Lower leg skin (tissue), 3 donors: Measurements from ENCODE around the gene HSPH1.

Source experiments
- POLR2A ChIP-seq, 2 donors: fragments of 450-650 bp; IDR thresholded peaks; one replicate each; pipeline ENCODE4 v1.6.1; 2016 to 2017; ENCODE audit warnings: antibody characterized with exemption in 2 of 2, mild to moderate bottlenecking in 1 of 2, moderate library complexity in 1 of 2
- TF ChIP-seq, protein P1 (sequence below), 3 donors: fragments of 450-650 bp; IDR thresholded peaks; one replicate each; pipeline ENCODE4 v1.5.1; 2016; ENCODE audit warnings: antibody characterized with exemption in 3 of 3, mild to moderate bottlenecking in 3 of 3, moderate library complexity in 2 of 3

DNA sequence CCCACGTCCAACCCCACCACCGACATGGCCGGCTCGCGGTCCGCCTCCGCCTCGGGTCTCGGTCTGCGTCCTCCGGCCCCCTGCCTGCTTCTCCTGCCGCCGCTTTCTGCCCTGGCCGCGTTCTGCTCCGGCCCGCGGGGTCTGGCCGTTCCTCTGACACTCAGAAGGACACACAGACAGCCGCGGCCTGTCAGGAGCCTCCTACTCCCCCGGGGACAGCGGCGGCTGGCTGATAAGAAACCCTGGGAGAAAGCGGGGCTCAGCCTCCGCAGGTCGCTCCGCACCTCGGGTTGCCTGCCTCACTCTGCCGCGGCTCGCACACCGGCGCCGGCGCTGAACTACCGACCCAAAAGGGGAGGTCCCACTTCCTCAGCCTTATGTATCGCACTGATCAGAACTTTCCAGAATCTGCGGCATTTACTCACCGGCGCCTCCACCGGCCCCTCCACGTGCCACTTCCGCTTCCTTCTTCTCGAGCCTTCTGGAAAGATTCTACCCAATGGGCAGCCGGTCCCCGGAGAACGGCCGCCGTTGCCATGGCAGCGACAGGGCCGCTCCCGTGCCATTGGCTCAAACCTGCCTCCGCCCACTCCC, at the start of gene HSPH1:
- TF ChIP-seq, protein P1, sequence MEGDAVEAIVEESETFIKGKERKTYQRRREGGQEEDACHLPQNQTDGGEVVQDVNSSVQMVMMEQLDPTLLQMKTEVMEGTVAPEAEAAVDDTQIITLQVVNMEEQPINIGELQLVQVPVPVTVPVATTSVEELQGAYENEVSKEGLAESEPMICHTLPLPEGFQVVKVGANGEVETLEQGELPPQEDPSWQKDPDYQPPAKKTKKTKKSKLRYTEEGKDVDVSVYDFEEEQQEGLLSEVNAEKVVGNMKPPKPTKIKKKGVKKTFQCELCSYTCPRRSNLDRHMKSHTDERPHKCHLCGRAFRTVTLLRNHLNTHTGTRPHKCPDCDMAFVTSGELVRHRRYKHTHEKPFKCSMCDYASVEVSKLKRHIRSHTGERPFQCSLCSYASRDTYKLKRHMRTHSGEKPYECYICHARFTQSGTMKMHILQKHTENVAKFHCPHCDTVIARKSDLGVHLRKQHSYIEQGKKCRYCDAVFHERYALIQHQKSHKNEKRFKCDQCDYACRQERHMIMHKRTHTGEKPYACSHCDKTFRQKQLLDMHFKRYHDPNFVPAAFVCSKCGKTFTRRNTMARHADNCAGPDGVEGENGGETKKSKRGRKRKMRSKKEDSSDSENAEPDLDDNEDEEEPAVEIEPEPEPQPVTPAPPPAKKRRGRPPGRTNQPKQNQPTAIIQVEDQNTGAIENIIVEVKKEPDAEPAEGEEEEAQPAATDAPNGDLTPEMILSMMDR (IDR thresholded peaks at IDR 0.05): no peak
- no peak for TF ChIP-seq POLR2A (IDR thresholded peaks at IDR 0.05)
